Endothelial cell of umbilical vein (primary cell): ENCODE measurements around the gene WHRN. TPM values are rescaled to one million over a fixed set of nuclear protein-coding genes. Genes with fewer than 3 reads are reported as not detected.

Experiments
- BruUV-seq: library from RNA; stranded (reverse); fragments of 400-500 nt; replicated peaks from 2 replicates; lab custom pipeline; 2021; lab: Mats Ljungman, UMichigan
- CTCF ChIA-PET: fragments of 300-600, 350-600 bp; sonication (Branson Sonifier 250); formaldehyde crosslinking; loops from one replicate; lab custom pipeline; 2021; ENCODE audit warnings: antibody characterized with exemption, inconsistent platforms; lab: Charles Lee
- POLR2A ChIA-PET: fragments of 300-600, 350-600 bp; sonication (Branson Sonifier 250); formaldehyde crosslinking; loops from one replicate; lab custom pipeline; 2021; ENCODE audit warnings: antibody characterized with exemption, inconsistent platforms; lab: Charles Lee
- DNase-seq: peaks from one replicate; pipeline ENCODE4 v3.0.0-alpha.2; 2011; ENCODE audit warnings: low read depth, low spot score
- FAIRE-seq: peaks from 2 replicates; lab custom pipeline; 2011; peaks lifted over from hg19 to GRCh38; lab: Jason Lieb, UNC
- H2AFZ ChIP-seq: 2 replicates; pipeline ENCODE4 v1.6.0; 2012; ENCODE audit warnings: low read depth, low read length, control low read depth, inconsistent platforms
- H3K27ac ChIP-seq: 2 replicates; pipeline ENCODE4 v1.5.1; 2011; ENCODE audit warnings: low read depth, mild to moderate bottlenecking, control low read depth, low read length, moderate library complexity; ENCODE audit not compliant: insufficient read depth
- H3K27me3 ChIP-seq, 2 experiments: 2 replicates each; pipeline versions ENCODE4 v1.6.0 to v1.6.1; 2011; ENCODE audit warnings: low read length in 2 of 2, mixed read lengths in 1 of 2; ENCODE audit not compliant: control insufficient read depth in 2 of 2, insufficient read depth in 2 of 2
- H3K36me3 ChIP-seq, 2 experiments: 2 replicates in 1 of 2; 3 replicates in 1 of 2; pipeline ENCODE4 v1.5.1; 2011; ENCODE audit warnings: low read length in 2 of 2, mild to moderate bottlenecking in 1 of 2, moderate library complexity in 1 of 2; ENCODE audit not compliant: control insufficient read depth in 2 of 2, insufficient read depth in 2 of 2; ENCODE audit errors: extremely low read depth in 1 of 2
- H3K4me1 ChIP-seq: 3 replicates; pipeline ENCODE4 v1.5.1; 2011; ENCODE audit warnings: mild to moderate bottlenecking, low read length; ENCODE audit not compliant: control insufficient read depth, insufficient read depth; ENCODE audit errors: extremely low read depth
- H3K4me2 ChIP-seq: 2 replicates; pipeline ENCODE4 v1.6.1; 2011; ENCODE audit warnings: low read length, control low read depth, mixed read lengths; ENCODE audit not compliant: insufficient read depth
- H3K4me3 ChIP-seq, 3 experiments: fragments of 200-600 bp in 1 of 3; sonication (generic), shearing (Covaris generic) in 1 of 3; replicated peaks in 1 of 3; 2 replicates each; pipeline ENCODE4 v1.5.1; 2011 to 2016; ENCODE audit warnings: control low read depth in 3 of 3, low read length in 3 of 3, mild to moderate bottlenecking in 2 of 3, inconsistent platforms in 1 of 3, low read depth in 1 of 3, moderate library complexity in 1 of 3; ENCODE audit not compliant: insufficient read depth in 1 of 3
- H3K79me2 ChIP-seq: 2 replicates; pipeline ENCODE4 v1.6.0; 2012; ENCODE audit warnings: low read length, inconsistent platforms; ENCODE audit not compliant: control insufficient read depth, insufficient read depth
- H3K9ac ChIP-seq: replicated peaks from 2 replicates; pipeline ENCODE3; 2011; ENCODE audit warnings: low read length, control low read depth; ENCODE audit not compliant: insufficient read depth; ENCODE audit errors: extremely low read depth
- H3K9me1 ChIP-seq: replicated peaks from 3 replicates; pipeline ENCODE4 v1.6.0; 2011; ENCODE audit warnings: mild to moderate bottlenecking, low read length; ENCODE audit not compliant: control insufficient read depth, insufficient read depth; ENCODE audit errors: extremely low read depth
- H3K9me3 ChIP-seq: replicated peaks from 2 replicates; pipeline ENCODE4 v1.5.1; 2012; ENCODE audit warnings: low read length, inconsistent platforms; ENCODE audit not compliant: control insufficient read depth, insufficient read depth
- H4K20me1 ChIP-seq: replicated peaks from 2 replicates; pipeline ENCODE3; 2011; ENCODE audit warnings: mild to moderate bottlenecking, low read length; ENCODE audit not compliant: control insufficient read depth, insufficient read depth; ENCODE audit errors: extremely low read depth
- EZH2 ChIP-seq: IDR thresholded peaks from 2 replicates; pipeline ENCODE4 v1.6.1; 2012; ENCODE audit warnings: borderline replicate concordance, low read depth, mild to moderate bottlenecking, moderate library complexity, low read length, inconsistent platforms; ENCODE audit not compliant: severe bottlenecking
- FOS ChIP-seq: IDR thresholded peaks from 2 replicates; pipeline ENCODE4 v1.6.1; 2011; ENCODE audit warnings: mild to moderate bottlenecking, low read length, moderate library complexity, borderline replicate concordance; ENCODE audit not compliant: insufficient read depth
- GATA2 ChIP-seq: IDR thresholded peaks from 2 replicates; pipeline ENCODE4 v1.7.0; 2011; ENCODE audit warnings: low read depth, mild to moderate bottlenecking, moderate library complexity, mixed read lengths, low read length; ENCODE audit not compliant: insufficient read length, insufficient read depth
- JUN ChIP-seq: IDR thresholded peaks from 2 replicates; pipeline ENCODE4 v1.6.1; 2011; ENCODE audit warnings: borderline replicate concordance, low read depth; ENCODE audit not compliant: insufficient read length, insufficient read depth
- MYC ChIP-seq: IDR thresholded peaks from one replicate; pipeline ENCODE4 v1.6.1; 2011; ENCODE audit warnings: mild to moderate bottlenecking, low read depth, low read length
- dilution Hi-C: fragments of 300-500 bp; cut with MboI; formaldehyde crosslinking; loops from one replicate; pipeline ENCODE4 v1.15.0; 2019; ENCODE audit warnings: low sequenced_read_pairs; ENCODE audit not compliant: extremely low pct_ligation_motif_present
- intact Hi-C: fragments of 100-400 bp; cut with micrococcal nuclease; formaldehyde crosslinking; loops from one replicate; pipeline ENCODE4 v1.10.0; 2022
- polyA plus RNA-seq, 4 experiments: library from polyadenylated mRNA; depleted of rRNA in 3 of 4; stranded (reverse) in 3 of 4; unstranded in 1 of 4; fragments of >200 nt; gene quantifications; 2 replicates each; pipeline versions ENCODE4 v1.2.1 to v1.2.3, GENCODE V29; 2011 to 2012; ENCODE audit warnings: missing spikeins in 1 of 4
- total RNA-seq: library from RNA; stranded (reverse); gene quantifications from 2 replicates; pipeline ENCODE4 v1.2.3, GENCODE V29; 2021
- TF ChIP-seq, protein P1 (sequence below), 2 donors: IDR thresholded peaks; 1 replicate in 1 of 2; 2 replicates in 1 of 2; pipeline ENCODE4 v1.5.1; 2011; ENCODE audit warnings: low read length in 2 of 2, mild to moderate bottlenecking in 2 of 2, moderate library complexity in 2 of 2, control low read depth in 1 of 2, inconsistent platforms in 1 of 2, low read depth in 1 of 2; ENCODE audit not compliant: insufficient read depth in 1 of 2; ENCODE audit errors: extremely low read depth in 1 of 2

WHRN gene
- total and polyA plus RNA-seq, 2 donors (not counting 3 experiments of a cell fraction or from before 2014, with no cell fraction given) = 0.35 to 0.69 TPM

DNA sequence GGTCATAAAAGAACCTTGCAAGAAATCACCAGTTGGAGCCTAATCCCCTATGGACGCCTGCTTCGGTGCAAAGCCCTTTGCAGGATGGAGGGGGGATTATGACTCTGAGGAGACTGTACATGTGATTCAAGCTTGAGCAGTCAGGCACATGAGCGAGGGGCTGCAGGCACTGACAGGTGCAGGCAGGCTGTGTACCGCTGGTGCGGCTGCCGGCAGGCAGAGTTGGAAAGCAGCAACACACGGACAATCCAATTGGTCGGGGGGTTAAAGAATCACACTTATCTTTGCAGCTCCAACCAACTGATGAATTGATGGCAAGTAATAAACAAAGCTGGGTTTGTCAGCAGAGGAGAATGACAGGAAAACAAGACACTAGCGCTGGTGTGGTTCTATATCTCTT, 5.7 kb downstream of the WHRN start:
- CTCF ChIA-PET = interaction anchor here (1.3 to 2.4 kb wide), 3 partner anchors 12 to 154 kb away, joined by 3 to 7 read pairs (median 5); no protein-coding TSS in a partner anchor
- POLR2A ChIA-PET = interaction anchor here (0.9 kb wide), 1 partner anchor 88 kb away, joined by 3 read pairs; the partner anchor contains the start of gene ATP6V1G1

More for the DNA sequence above, 5.7 kb downstream of the WHRN start:
- H3K4me3 ChIP-seq = no peak overlapping the region
- TF ChIP-seq FOS (no peak), GATA2 (no peak), MYC (no peak), JUN (no peak), EZH2 (no peak)
- TF ChIP-seq, protein P1, sequence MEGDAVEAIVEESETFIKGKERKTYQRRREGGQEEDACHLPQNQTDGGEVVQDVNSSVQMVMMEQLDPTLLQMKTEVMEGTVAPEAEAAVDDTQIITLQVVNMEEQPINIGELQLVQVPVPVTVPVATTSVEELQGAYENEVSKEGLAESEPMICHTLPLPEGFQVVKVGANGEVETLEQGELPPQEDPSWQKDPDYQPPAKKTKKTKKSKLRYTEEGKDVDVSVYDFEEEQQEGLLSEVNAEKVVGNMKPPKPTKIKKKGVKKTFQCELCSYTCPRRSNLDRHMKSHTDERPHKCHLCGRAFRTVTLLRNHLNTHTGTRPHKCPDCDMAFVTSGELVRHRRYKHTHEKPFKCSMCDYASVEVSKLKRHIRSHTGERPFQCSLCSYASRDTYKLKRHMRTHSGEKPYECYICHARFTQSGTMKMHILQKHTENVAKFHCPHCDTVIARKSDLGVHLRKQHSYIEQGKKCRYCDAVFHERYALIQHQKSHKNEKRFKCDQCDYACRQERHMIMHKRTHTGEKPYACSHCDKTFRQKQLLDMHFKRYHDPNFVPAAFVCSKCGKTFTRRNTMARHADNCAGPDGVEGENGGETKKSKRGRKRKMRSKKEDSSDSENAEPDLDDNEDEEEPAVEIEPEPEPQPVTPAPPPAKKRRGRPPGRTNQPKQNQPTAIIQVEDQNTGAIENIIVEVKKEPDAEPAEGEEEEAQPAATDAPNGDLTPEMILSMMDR (IDR thresholded peaks at IDR 0.05; ENCODE audit: extremely low read depth in 1 of 2, insufficient read depth in 1 of 2, low read depth in 1 of 2, low read length in 2 of 2) = no peak
- no peak overlapping the region for H3K9ac ChIP-seq
- H3K27ac ChIP-seq = no peak overlapping the region
- FAIRE-seq (no peak), DNase-seq (no peak)
- no peaks in the 10 kb centered on the region for H3K36me3 ChIP-seq
- intact Hi-C loops (no loop called here), dilution Hi-C loops (no loop called here)
- H3K27me3 ChIP-seq = peaks cover 52 to 63% of the 10 kb centered on the region in 2 experiments
- H3K9me1 ChIP-seq = no peaks in the 10 kb centered on the region
- no TSS peak for BruUV-seq
- H3K9me3 ChIP-seq = no peaks in the 10 kb centered on the region
- no peak overlapping the region for H3K4me2 ChIP-seq
- no peaks in the 10 kb centered on the region for H3K79me2 ChIP-seq
- H3K4me1 ChIP-seq = no peaks in the 10 kb centered on the region
- H4K20me1 ChIP-seq = no peaks in the 10 kb centered on the region
- H2AFZ ChIP-seq = no peak overlapping the region
